ENCODE measurements around the gene IL22RA2. TPM values are rescaled to one million over a fixed set of nuclear protein-coding genes. Genes with fewer than 3 reads are reported as not detected.

IL22RA2 gene
- total RNA-seq, 1 donor = under 0.01 TPM

- Histone ChIP-seq H3K9me3 (ENCODE audit: low read depth, low read length) (no peaks in the 10 kb centered on the region), H3K4me1 (ENCODE audit: insufficient read depth, low read length) (peaks cover 50% of the 10 kb centered on the region), H3K27me3 (ENCODE audit: insufficient read depth, low read length) (no peaks in the 10 kb centered on the region), H3K4me3 (ENCODE audit: low read length) (no peak overlapping the region)
These were observed 9.6 kb downstream of the IL22RA2 start for GRCh38 chr6:137163732-137164318.

- Histone ChIP-seq H3K27me3 (ENCODE audit: insufficient read depth, low read length) (no peaks in the 10 kb centered on the region), H3K4me3 (ENCODE audit: low read length) (no peak overlapping the region), H3K9me3 (ENCODE audit: low read depth, low read length) (no peaks in the 10 kb centered on the region), H3K4me1 (ENCODE audit: insufficient read depth, low read length) (peaks cover 57% of the 10 kb centered on the region)
These were observed 10.6 kb downstream of the IL22RA2 start for GRCh38 chr6:137162692-137163306.

- Histone ChIP-seq H3K4me3 (ENCODE audit: low read length) (no peak overlapping the region), H3K27me3 (ENCODE audit: insufficient read depth, low read length) (no peaks in the 10 kb centered on the region), H3K4me1 (ENCODE audit: insufficient read depth, low read length) (peaks cover 56% of the 10 kb centered on the region), H3K9me3 (ENCODE audit: low read depth, low read length) (no peaks in the 10 kb centered on the region)
These were observed 11.5 kb downstream of the IL22RA2 start for GRCh38 chr6:137161949-137162348.

GRCh38 chr6:137160763-137161162, 12.7 kb downstream of the IL22RA2 start:
- H3K9me3 ChIP-seq (ENCODE audit: low read depth, low read length) = no peaks in the 10 kb centered on the region
- no peak overlapping the region for H3K4me3 ChIP-seq (ENCODE audit: low read length)
- no peaks in the 10 kb centered on the region for H3K27me3 ChIP-seq (ENCODE audit: insufficient read depth, low read length)
- H3K4me1 ChIP-seq (ENCODE audit: insufficient read depth, low read length) = peaks cover 56% of the 10 kb centered on the region

GRCh38 chr6:137159912-137160311, 13.5 kb downstream of the IL22RA2 start:
- Histone ChIP-seq H3K4me3 (ENCODE audit: low read length) (no peak overlapping the region), H3K4me1 (ENCODE audit: insufficient read depth, low read length) (peaks cover 56% of the 10 kb centered on the region), H3K27me3 (ENCODE audit: insufficient read depth, low read length) (no peaks in the 10 kb centered on the region), H3K9me3 (ENCODE audit: low read depth, low read length) (no peaks in the 10 kb centered on the region)

GRCh38 chr6:137157601-137158000, 15.8 kb downstream of the IL22RA2 start:
- Histone ChIP-seq H3K27me3 (ENCODE audit: insufficient read depth, low read length) (no peaks in the 10 kb centered on the region), H3K9me3 (ENCODE audit: low read depth, low read length) (no peaks in the 10 kb centered on the region), H3K4me3 (ENCODE audit: low read length) (no peak overlapping the region), H3K4me1 (ENCODE audit: insufficient read depth, low read length) (peaks cover 52% of the 10 kb centered on the region)

GRCh38 chr6:137156650-137157049, 16.8 kb downstream of the IL22RA2 start:
- Histone ChIP-seq H3K9me3 (ENCODE audit: low read depth, low read length) (no peaks in the 10 kb centered on the region), H3K4me1 (ENCODE audit: insufficient read depth, low read length) (peaks cover 48% of the 10 kb centered on the region)

GRCh38 chr6:137155830-137156229, 17.6 kb downstream of the IL22RA2 start:
- no peaks in the 10 kb centered on the region for H3K9me3 ChIP-seq (ENCODE audit: low read depth, low read length)
- peaks cover 40% of the 10 kb centered on the region for H3K4me1 ChIP-seq (ENCODE audit: insufficient read depth, low read length)
- H3K4me3 ChIP-seq (ENCODE audit: low read length) = no peak overlapping the region
- no peaks in the 10 kb centered on the region for H3K27me3 ChIP-seq (ENCODE audit: insufficient read depth, low read length)

More at GRCh38 chr6:137156650-137157049, 16.8 kb downstream of the IL22RA2 start:
- Histone ChIP-seq H3K4me3 (ENCODE audit: low read length) (no peak overlapping the region), H3K27me3 (ENCODE audit: insufficient read depth, low read length) (no peaks in the 10 kb centered on the region)

- no peaks in the 10 kb centered on the region for H3K27me3 ChIP-seq (ENCODE audit: insufficient read depth, low read length)
- H3K4me1 ChIP-seq (ENCODE audit: insufficient read depth, low read length) = peaks cover 40% of the 10 kb centered on the region
- H3K4me3 ChIP-seq (ENCODE audit: low read length) = no peak overlapping the region
- no peaks in the 10 kb centered on the region for H3K9me3 ChIP-seq (ENCODE audit: low read depth, low read length)
These were observed 23.4 kb downstream of the IL22RA2 start for GRCh38 chr6:137150072-137150471.

GRCh38 chr6:137149035-137149393, 24.4 kb downstream of the IL22RA2 start:
- peaks cover 36% of the 10 kb centered on the region for H3K4me1 ChIP-seq (ENCODE audit: insufficient read depth, low read length)
- H3K27me3 ChIP-seq (ENCODE audit: insufficient read depth, low read length) = no peaks in the 10 kb centered on the region
- no peaks in the 10 kb centered on the region for H3K9me3 ChIP-seq (ENCODE audit: low read depth, low read length)
- H3K4me3 ChIP-seq (ENCODE audit: low read length) = no peak overlapping the region

GRCh38 chr6:137148306-137149034, 25.0 kb downstream of the IL22RA2 start:
- Histone ChIP-seq H3K27me3 (ENCODE audit: insufficient read depth, low read length) (no peaks in the 10 kb centered on the region), H3K4me3 (ENCODE audit: low read length) (no peak overlapping the region), H3K9me3 (ENCODE audit: low read depth, low read length) (no peaks in the 10 kb centered on the region), H3K4me1 (ENCODE audit: insufficient read depth, low read length) (peaks cover 36% of the 10 kb centered on the region)

GRCh38 chr6:137147195-137147594, 26.2 kb downstream of the IL22RA2 start:
- H3K9me3 ChIP-seq (ENCODE audit: low read depth, low read length) = no peaks in the 10 kb centered on the region

GRCh38 chr6:137146206-137146605, 27.2 kb downstream of the IL22RA2 start:
- H3K4me1 ChIP-seq (ENCODE audit: insufficient read depth, low read length) = peaks cover 36% of the 10 kb centered on the region
- H3K27me3 ChIP-seq (ENCODE audit: insufficient read depth, low read length) = no peaks in the 10 kb centered on the region
- H3K4me3 ChIP-seq (ENCODE audit: low read length) = no peak overlapping the region
- no peaks in the 10 kb centered on the region for H3K9me3 ChIP-seq (ENCODE audit: low read depth, low read length)

More at GRCh38 chr6:137147195-137147594, 26.2 kb downstream of the IL22RA2 start:
- H3K4me3 ChIP-seq (ENCODE audit: low read length) = no peak overlapping the region
- H3K27me3 ChIP-seq (ENCODE audit: insufficient read depth, low read length) = no peaks in the 10 kb centered on the region
- H3K4me1 ChIP-seq (ENCODE audit: insufficient read depth, low read length) = peaks cover 36% of the 10 kb centered on the region

- Histone ChIP-seq H3K9me3 (ENCODE audit: low read depth, low read length) (no peaks in the 10 kb centered on the region), H3K4me3 (ENCODE audit: low read length) (no peak overlapping the region), H3K27me3 (ENCODE audit: insufficient read depth, low read length) (no peaks in the 10 kb centered on the region), H3K4me1 (ENCODE audit: insufficient read depth, low read length) (peaks cover 32% of the 10 kb centered on the region)
These were observed 28.0 kb downstream of the IL22RA2 start for GRCh38 chr6:137145421-137145820.

- Histone ChIP-seq H3K9me3 (ENCODE audit: low read depth, low read length) (peaks cover 20% of the 10 kb centered on the region), H3K4me1 (ENCODE audit: insufficient read depth, low read length) (no peaks in the 10 kb centered on the region), H3K27me3 (ENCODE audit: insufficient read depth, low read length) (peaks cover 2% of the 10 kb centered on the region), H3K4me3 (ENCODE audit: low read length) (no peak overlapping the region)
These were observed 37.4 kb downstream of the IL22RA2 start for GRCh38 chr6:137136065-137136464.
